A549 (cell line): ENCODE measurements around the gene BCLAF1. TPM values are rescaled to one million over a fixed set of nuclear protein-coding genes. Genes with fewer than 3 reads are reported as not detected.

Source experiments
- ATAC-seq, 2 experiments: fragments of 200-7000 bp in 1 of 2; fragments of >200 bp in 1 of 2; cut with Nextera tagmentation in 1 of 2; cut with Tn5 transposase in 1 of 2; 3 replicates each; pipeline versions ENCODE4 v1.8.0 to v1.9.1; 2018 to 2020; ENCODE audit warnings: mild to moderate bottlenecking in 1 of 2, moderate library complexity in 1 of 2
- CTCF ChIA-PET: fragments of 300-600 bp; sonication (Branson Sonifier 250); formaldehyde crosslinking; extraction: SDS; loops from one replicate; lab custom pipeline; 2021; ENCODE audit warnings: antibody characterized with exemption, inconsistent platforms; lab: Yijun Ruan, JAX
- POLR2A ChIA-PET: fragments of 350-600 bp; formaldehyde crosslinking; extraction: SDS; loops from one replicate; lab custom pipeline; 2021; ENCODE audit warnings: antibody characterized with exemption, inconsistent platforms; lab: Yijun Ruan, JAX
- DNase-seq, 2 experiments: peaks; one replicate each; pipeline versions ENCODE4 v3.0.0 to v3.0.0-alpha.2; 2011 to 2016; ENCODE audit warnings: low read depth in 1 of 2, low spot score in 1 of 2
- FAIRE-seq: peaks from 2 replicates; lab custom pipeline; 2011; peaks lifted over from hg19 to GRCh38; lab: Jason Lieb, UNC
- H3K27ac ChIP-seq, 2 experiments: fragments of >200 bp; sonication (Bioruptor Twin); formaldehyde crosslinking; 3 replicates each; pipeline ENCODE4 v1.5.1; 2016 to 2017
- H3K4me1 ChIP-seq: fragments of >200 bp; sonication (Bioruptor Twin); formaldehyde crosslinking; 3 replicates; pipeline ENCODE4 v1.6.1; 2016
- H3K4me2 ChIP-seq: fragments of >200 bp; sonication (Bioruptor Twin); formaldehyde crosslinking; 3 replicates; pipeline ENCODE4 v1.6.1; 2016
- H3K4me3 ChIP-seq: fragments of >200 bp; sonication (Bioruptor Twin); formaldehyde crosslinking; 3 replicates; pipeline ENCODE4 v1.5.1; 2016
- H3K9me3 ChIP-seq: fragments of >200 bp; sonication (Bioruptor Twin); formaldehyde crosslinking; 3 replicates; pipeline ENCODE4 v1.6.1; 2016
- BCL3 ChIP-seq: fragments of >200 bp; sonication (Bioruptor Twin); formaldehyde crosslinking; IDR thresholded peaks from 3 replicates; pipeline ENCODE4 v1.6.1; 2016
- CEBPB ChIP-seq, 2 experiments: fragments of >200 bp in 1 of 2; sonication (Bioruptor Twin) in 1 of 2; formaldehyde crosslinking in 1 of 2; IDR thresholded peaks; 2 replicates each; pipeline ENCODE4 v1.6.1; 2012 to 2016
- CHD4 ChIP-seq: fragments of 200-600 bp; sonication (generic); IDR thresholded peaks from 2 replicates; pipeline ENCODE4 v1.6.1; 2016; ENCODE audit warnings: antibody characterized with exemption, mild to moderate bottlenecking, borderline replicate concordance
- GATA3 ChIP-seq: IDR thresholded peaks from 2 replicates; pipeline ENCODE4 v1.6.1; 2012; ENCODE audit warnings: borderline replicate concordance
- HOXB13 ChIP-seq: fragments of 250-450 bp; sonication (Bioruptor Pico); IDR thresholded peaks from 2 replicates; pipeline ENCODE4 v1.5.0; 2020; ENCODE audit warnings: low read depth, mild to moderate bottlenecking, moderate library complexity
- KDM5A ChIP-seq: fragments of 200-600 bp; sonication (generic); IDR thresholded peaks from 2 replicates; pipeline ENCODE4 v1.6.1; 2016; ENCODE audit warnings: antibody characterized with exemption, mild to moderate bottlenecking
- MAFK ChIP-seq: fragments of 450-650 bp; IDR thresholded peaks from 2 replicates; pipeline ENCODE4 v1.6.1; 2014; ENCODE audit not compliant: partially characterized antibody
- NFE2L2 ChIP-seq: fragments of 150-350 bp; conservative IDR thresholded peaks from 2 replicates; pipeline ENCODE4 v1.6.1; 2014; ENCODE audit warnings: low read length
- NR3C1 ChIP-seq: fragments of >200 bp; sonication (Bioruptor Twin); formaldehyde crosslinking; IDR thresholded peaks from 3 replicates; pipeline ENCODE4 v1.6.1; 2017
- PBX3 ChIP-seq: IDR thresholded peaks from 2 replicates; pipeline ENCODE4 v1.6.1; 2012
- RARB ChIP-seq: fragments of 250-450 bp; sonication (Bioruptor Pico); IDR thresholded peaks from 2 replicates; pipeline ENCODE4 v1.8.0; 2021; ENCODE audit warnings: mild to moderate bottlenecking, moderate library complexity
- SREBF2 ChIP-seq: fragments of 450-650 bp; IDR thresholded peaks from 2 replicates; pipeline ENCODE4 v1.6.1; 2014; ENCODE audit warnings: mild to moderate bottlenecking, moderate library complexity
- TFCP2L1 ChIP-seq: fragments of 250-450 bp; sonication (Bioruptor Pico); IDR thresholded peaks from 2 replicates; pipeline ENCODE4 v1.5.0; 2021; ENCODE audit warnings: mild to moderate bottlenecking
- TP53 ChIP-seq: fragments of 250-450 bp; sonication (Bioruptor Pico); IDR thresholded peaks from 2 replicates; pipeline ENCODE4 v1.5.0; 2021; ENCODE audit warnings: mild to moderate bottlenecking, moderate library complexity
- ZC3H11A ChIP-seq: fragments of 450-650 bp; IDR thresholded peaks from 2 replicates; pipeline ENCODE4 v1.6.1; 2014; ENCODE audit warnings: antibody characterized with exemption, mild to moderate bottlenecking
- ZFP36 ChIP-seq: fragments of 450-650 bp; IDR thresholded peaks from 2 replicates; pipeline ENCODE4 v1.6.1; 2014; ENCODE audit warnings: borderline replicate concordance; ENCODE audit not compliant: partially characterized antibody
- ZNF302 ChIP-seq: fragments of 250-450 bp; sonication (Bioruptor Pico); IDR thresholded peaks from 2 replicates; pipeline ENCODE4 v1.9.0; 2021; ENCODE audit warnings: inconsistent platforms, mild to moderate bottlenecking, moderate library complexity
- ZSCAN20 ChIP-seq: fragments of 250-450 bp; sonication (Bioruptor Pico); IDR thresholded peaks from 2 replicates; pipeline ENCODE4 v1.8.0; 2022; ENCODE audit warnings: mild to moderate bottlenecking, moderate library complexity
- WGBS: methylation state at CpG from one replicate; pipeline ENCODE4 v1.1.6; 2017; ENCODE audit errors: missing lambda C conversion rate; 5-methylcytosine and 5-hydroxymethylcytosine counted together
- polyA plus RNA-seq, 4 experiments: library from polyadenylated mRNA; depleted of rRNA in 3 of 4; stranded (reverse); fragments of >200 nt; fragmentation: RNase III in 1 of 4; extraction: RNeasy Plus Mini Kit Qiagen cat#74134 plus additional on column Dnase treatment in 1 of 4; gene quantifications; 2 replicates in 3 of 4; 3 replicates in 1 of 4; pipeline ENCODE4 v1.2.3, GENCODE V29; 2011 to 2017
- TF ChIP-seq, protein P1 (sequence below): IDR thresholded peaks from 2 replicates; pipeline ENCODE4 v1.6.1; 2012; ENCODE audit warnings: low read depth, borderline replicate concordance
- TF ChIP-seq, protein P2 (sequence below): fragments of 150-350 bp; IDR thresholded peaks from 2 replicates; pipeline ENCODE4 v1.6.1; 2014; ENCODE audit warnings: low read depth, mild to moderate bottlenecking, low read length
- TF ChIP-seq, protein P3 (sequence below): IDR thresholded peaks from 2 replicates; pipeline ENCODE4 v1.6.1; 2012
- TF ChIP-seq, protein P4 (sequence below): fragments of >200 bp; sonication (Bioruptor Twin); formaldehyde crosslinking; IDR thresholded peaks from 3 replicates; pipeline ENCODE4 v1.5.1; 2016
- TF ChIP-seq, protein P5 (sequence below): fragments of 450-650 bp; IDR thresholded peaks from 2 replicates; pipeline ENCODE4 v1.6.1; 2014; ENCODE audit warnings: antibody characterized with exemption
- TF ChIP-seq, protein P6 (sequence below): fragments of >200 bp; sonication (Bioruptor Twin); formaldehyde crosslinking; IDR thresholded peaks from 2 replicates; pipeline ENCODE4 v1.6.1; 2016

BCLAF1 gene
- polyA plus RNA-seq, 2 of the 4 experiments (the other 2 are of a cell fraction), result 96.0 to 122 TPM

DNA sequence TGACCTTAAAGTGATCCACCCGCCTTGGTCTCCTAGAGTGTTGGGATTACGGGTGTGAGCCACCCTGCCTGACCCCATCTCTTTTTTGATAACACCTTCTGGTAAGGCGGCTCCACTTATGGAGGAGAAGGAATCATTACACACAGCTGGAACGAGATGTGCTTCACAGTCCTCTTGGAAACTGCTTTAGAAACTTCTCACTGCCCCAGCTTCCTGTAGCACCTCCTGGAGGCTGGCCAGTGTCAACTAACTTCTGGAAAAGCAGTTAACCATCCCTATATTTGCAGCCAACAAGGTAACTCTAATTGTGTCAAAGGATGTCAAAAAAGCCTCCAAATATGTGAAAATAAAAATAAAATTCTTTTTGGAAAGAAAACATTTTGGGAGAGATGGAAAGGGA, 48.8 kb upstream of the BCLAF1 start:
- no peak overlapping the region for H3K4me2 ChIP-seq
- FAIRE-seq (no peak), DNase-seq (no peak), ATAC-seq (no peak)
- WGBS, result 85% methylated on average over 4 of the region's 4 CpGs
- no peak overlapping the region for H3K4me3 ChIP-seq
- POLR2A ChIA-PET, result no interaction called here
- H3K27ac ChIP-seq, result no peak overlapping the region
- CTCF ChIA-PET, result interaction anchor here (0.7 to 1.6 kb wide), 5 partner anchors 15 to 454 kb away, joined by 3 to 5 read pairs (median 3); partner anchors contain the start of gene MAP3K5
- 0 out of 3 replicates have a peak, but pooled peaks cover 4% of the 10 kb centered on the region for H3K4me1 ChIP-seq
- no peak for TF ChIP-seq NR3C1
- TF ChIP-seq CEBPB (IDR thresholded peaks at IDR 0.05), result no peak
- TF ChIP-seq, protein P1, sequence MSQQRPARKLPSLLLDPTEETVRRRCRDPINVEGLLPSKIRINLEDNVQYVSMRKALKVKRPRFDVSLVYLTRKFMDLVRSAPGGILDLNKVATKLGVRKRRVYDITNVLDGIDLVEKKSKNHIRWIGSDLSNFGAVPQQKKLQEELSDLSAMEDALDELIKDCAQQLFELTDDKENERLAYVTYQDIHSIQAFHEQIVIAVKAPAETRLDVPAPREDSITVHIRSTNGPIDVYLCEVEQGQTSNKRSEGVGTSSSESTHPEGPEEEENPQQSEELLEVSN, result no peak
- TF ChIP-seq RARB, result no peak
- no peak for TF ChIP-seq HOXB13
- no peak for TF ChIP-seq GATA3
- no peak for TF ChIP-seq ZNF302 (CRISPR knock-in tag)
- TF ChIP-seq SREBF2, result no peak
- TF ChIP-seq ZC3H11A, result no peak
- no peak for TF ChIP-seq TFCP2L1 (CRISPR knock-in tag)
- H3K9me3 ChIP-seq, result no peaks in the 10 kb centered on the region

GRCh38 chr6:136337606-136338005, 48.0 kb upstream of the BCLAF1 start:
- DNase-seq, result no peak
- H3K4me1 ChIP-seq, result no peaks in the 10 kb centered on the region
- H3K27ac ChIP-seq, result no peak overlapping the region; a peak in 1 of 6 replicates
- no peaks in the 10 kb centered on the region for H3K9me3 ChIP-seq
- 82% methylated on average over 3 of the region's 3 CpGs for WGBS
- TF ChIP-seq SREBF2 (no peak), TP53 (CRISPR knock-in tag) (no peak), NFE2L2 (no peak), RARB (no peak), PBX3 (no peak), ZFP36 (no peak), BCL3 (no peak), ZSCAN20 (CRISPR knock-in tag) (no peak), KDM5A (no peak), CHD4 (no peak), MAFK (no peak)
- TF ChIP-seq, protein P2, sequence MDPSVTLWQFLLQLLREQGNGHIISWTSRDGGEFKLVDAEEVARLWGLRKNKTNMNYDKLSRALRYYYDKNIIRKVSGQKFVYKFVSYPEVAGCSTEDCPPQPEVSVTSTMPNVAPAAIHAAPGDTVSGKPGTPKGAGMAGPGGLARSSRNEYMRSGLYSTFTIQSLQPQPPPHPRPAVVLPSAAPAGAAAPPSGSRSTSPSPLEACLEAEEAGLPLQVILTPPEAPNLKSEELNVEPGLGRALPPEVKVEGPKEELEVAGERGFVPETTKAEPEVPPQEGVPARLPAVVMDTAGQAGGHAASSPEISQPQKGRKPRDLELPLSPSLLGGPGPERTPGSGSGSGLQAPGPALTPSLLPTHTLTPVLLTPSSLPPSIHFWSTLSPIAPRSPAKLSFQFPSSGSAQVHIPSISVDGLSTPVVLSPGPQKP, result no peak
- TF ChIP-seq, protein P3, sequence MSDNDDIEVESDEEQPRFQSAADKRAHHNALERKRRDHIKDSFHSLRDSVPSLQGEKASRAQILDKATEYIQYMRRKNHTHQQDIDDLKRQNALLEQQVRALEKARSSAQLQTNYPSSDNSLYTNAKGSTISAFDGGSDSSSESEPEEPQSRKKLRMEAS, result no peak
- TF ChIP-seq, protein P4, sequence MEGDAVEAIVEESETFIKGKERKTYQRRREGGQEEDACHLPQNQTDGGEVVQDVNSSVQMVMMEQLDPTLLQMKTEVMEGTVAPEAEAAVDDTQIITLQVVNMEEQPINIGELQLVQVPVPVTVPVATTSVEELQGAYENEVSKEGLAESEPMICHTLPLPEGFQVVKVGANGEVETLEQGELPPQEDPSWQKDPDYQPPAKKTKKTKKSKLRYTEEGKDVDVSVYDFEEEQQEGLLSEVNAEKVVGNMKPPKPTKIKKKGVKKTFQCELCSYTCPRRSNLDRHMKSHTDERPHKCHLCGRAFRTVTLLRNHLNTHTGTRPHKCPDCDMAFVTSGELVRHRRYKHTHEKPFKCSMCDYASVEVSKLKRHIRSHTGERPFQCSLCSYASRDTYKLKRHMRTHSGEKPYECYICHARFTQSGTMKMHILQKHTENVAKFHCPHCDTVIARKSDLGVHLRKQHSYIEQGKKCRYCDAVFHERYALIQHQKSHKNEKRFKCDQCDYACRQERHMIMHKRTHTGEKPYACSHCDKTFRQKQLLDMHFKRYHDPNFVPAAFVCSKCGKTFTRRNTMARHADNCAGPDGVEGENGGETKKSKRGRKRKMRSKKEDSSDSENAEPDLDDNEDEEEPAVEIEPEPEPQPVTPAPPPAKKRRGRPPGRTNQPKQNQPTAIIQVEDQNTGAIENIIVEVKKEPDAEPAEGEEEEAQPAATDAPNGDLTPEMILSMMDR, result no peak
- TF ChIP-seq, protein P5, sequence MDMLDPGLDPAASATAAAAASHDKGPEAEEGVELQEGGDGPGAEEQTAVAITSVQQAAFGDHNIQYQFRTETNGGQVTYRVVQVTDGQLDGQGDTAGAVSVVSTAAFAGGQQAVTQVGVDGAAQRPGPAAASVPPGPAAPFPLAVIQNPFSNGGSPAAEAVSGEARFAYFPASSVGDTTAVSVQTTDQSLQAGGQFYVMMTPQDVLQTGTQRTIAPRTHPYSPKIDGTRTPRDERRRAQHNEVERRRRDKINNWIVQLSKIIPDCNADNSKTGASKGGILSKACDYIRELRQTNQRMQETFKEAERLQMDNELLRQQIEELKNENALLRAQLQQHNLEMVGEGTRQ, result no peak
- TF ChIP-seq, protein P6, sequence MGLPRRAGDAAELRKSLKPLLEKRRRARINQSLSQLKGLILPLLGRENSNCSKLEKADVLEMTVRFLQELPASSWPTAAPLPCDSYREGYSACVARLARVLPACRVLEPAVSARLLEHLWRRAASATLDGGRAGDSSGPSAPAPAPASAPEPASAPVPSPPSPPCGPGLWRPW, result no peak
- H3K4me3 ChIP-seq, result no peak overlapping the region
- no peak; a peak in 1 of 6 replicates for ATAC-seq
- no peak overlapping the region for H3K4me2 ChIP-seq
- no peak for FAIRE-seq
- CTCF ChIA-PET, result interaction anchor here (0.7 to 1.6 kb wide), 5 partner anchors 14 to 455 kb away, joined by 3 to 5 read pairs (median 3); partner anchors contain the start of gene MAP3K5
- POLR2A ChIA-PET, result no interaction called here
